H1 (cell line): Measurements from ENCODE around the gene AUH. TPM values are rescaled to one million over a fixed set of nuclear protein-coding genes. Genes with fewer than 3 reads are reported as not detected.

ENCODE experiments used
- CTCF ChIA-PET: fragments of 300-600 bp; sonication (Branson Sonifier 250); formaldehyde crosslinking; loops from one replicate; lab custom pipeline; 2021; ENCODE audit not compliant: partially characterized antibody; lab: Charles Lee
- POLR2A ChIA-PET: fragments of 300-600 bp; sonication (Branson Sonifier 250); formaldehyde crosslinking; loops from one replicate; lab custom pipeline; 2021; ENCODE audit warnings: inconsistent platforms; ENCODE audit not compliant: partially characterized antibody; lab: Charles Lee
- DNase-seq, 2 experiments: peaks; one replicate each; pipeline versions ENCODE4 v3.0.0 to v3.0.0-alpha.2; 2010 to 2022; ENCODE audit warnings: low spot score in 2 of 2, low read depth in 1 of 2, mixed read lengths in 1 of 2
- FAIRE-seq: peaks from 2 replicates; lab custom pipeline; 2011; peaks lifted over from hg19 to GRCh38; lab: Jason Lieb, UNC
- H2AFZ ChIP-seq: 2 replicates; pipeline ENCODE4 v1.8.1; 2012; ENCODE audit warnings: low read length, inconsistent platforms
- H2AK5ac ChIP-seq: 2 replicates; pipeline ENCODE4 v1.6.1; 2013; ENCODE audit warnings: low read depth, low read length
- H2BK120ac ChIP-seq: replicated peaks from 2 replicates; pipeline ENCODE3; 2013; ENCODE audit warnings: low read depth, low read length, inconsistent platforms
- H2BK12ac ChIP-seq: 2 replicates; pipeline ENCODE4 v1.6.1; 2013; ENCODE audit warnings: low read depth, low read length
- H2BK15ac ChIP-seq: 2 replicates; pipeline ENCODE4 v1.6.1; 2013; ENCODE audit warnings: low read length
- H2BK20ac ChIP-seq: 2 replicates; pipeline ENCODE4 v1.6.1; 2013; ENCODE audit warnings: low read length
- H2BK5ac ChIP-seq: 2 replicates; pipeline ENCODE4 v1.6.1; 2013; ENCODE audit warnings: low read depth, low read length
- H3K14ac ChIP-seq: 2 replicates; pipeline ENCODE4 v1.6.1; 2013; ENCODE audit warnings: inconsistent platforms; ENCODE audit not compliant: insufficient read length
- H3K18ac ChIP-seq: 2 replicates; pipeline ENCODE4 v1.6.1; 2013; ENCODE audit warnings: low read length; ENCODE audit errors: extremely low read depth
- H3K23ac ChIP-seq: 2 replicates; pipeline ENCODE4 v1.6.1; 2013; ENCODE audit warnings: inconsistent platforms; ENCODE audit not compliant: insufficient read length
- H3K23me2 ChIP-seq: 2 replicates; pipeline ENCODE4 v1.6.1; 2013; ENCODE audit warnings: low read depth, low read length
- H3K27ac ChIP-seq: 2 replicates; pipeline ENCODE4 v1.6.1; 2011; ENCODE audit warnings: low read depth, low read length, inconsistent platforms
- H3K27me3 ChIP-seq, 4 experiments: replicated peaks in 1 of 4; 1 replicate in 1 of 4; 2 replicates in 3 of 4; pipeline versions ENCODE4 v1.6.1 to v1.8.1; 2011 to 2013; ENCODE audit warnings: low read length in 3 of 4, mild to moderate bottlenecking in 3 of 4, inconsistent platforms in 2 of 4, mixed read lengths in 2 of 4, moderate library complexity in 1 of 4; ENCODE audit not compliant: control insufficient read depth in 3 of 4, insufficient read depth in 3 of 4; ENCODE audit errors: extremely low read depth in 1 of 4
- H3K36me3 ChIP-seq, 4 experiments: 2 replicates each; pipeline versions ENCODE4 v1.6.1 to v1.8.1; 2011 to 2013; ENCODE audit warnings: mild to moderate bottlenecking in 4 of 4, low read length in 3 of 4, moderate library complexity in 2 of 4, control low read depth in 1 of 4, inconsistent platforms in 1 of 4; ENCODE audit not compliant: insufficient read depth in 4 of 4, control insufficient read depth in 2 of 4
- H3K4ac ChIP-seq: replicated peaks from 2 replicates; pipeline ENCODE3; 2013; ENCODE audit warnings: low read length, low read depth, mixed read lengths, inconsistent platforms; ENCODE audit not compliant: insufficient read length
- H3K4me1 ChIP-seq, 4 experiments: replicated peaks in 1 of 4; 1 replicate in 1 of 4; 2 replicates in 3 of 4; pipeline versions ENCODE4 v1.6.1 to v1.8.1; 2011 to 2013; ENCODE audit warnings: low read length in 3 of 4, inconsistent platforms in 2 of 4, mixed read lengths in 1 of 4; ENCODE audit not compliant: insufficient read depth in 4 of 4, control insufficient read depth in 3 of 4
- H3K4me2 ChIP-seq, 2 experiments: 2 replicates each; pipeline versions ENCODE4 v1.6.1 to v1.8.1; 2011 to 2013; ENCODE audit warnings: low read depth in 2 of 2, low read length in 2 of 2, control low read depth in 1 of 2, inconsistent platforms in 1 of 2, mild to moderate bottlenecking in 1 of 2; ENCODE audit not compliant: insufficient read depth in 1 of 2
- H3K4me3 ChIP-seq, 4 experiments: fragments of 200-600, 300-600 bp in 1 of 4; sonication (generic), shearing (Covaris generic), sonication (Bioruptor Twin) in 1 of 4; 2 replicates each; pipeline versions ENCODE4 v1.5.1 to v1.8.1; 2011 to 2016; ENCODE audit warnings: low read length in 4 of 4, low read depth in 3 of 4, control low read depth in 2 of 4, inconsistent platforms in 2 of 4, mild to moderate bottlenecking in 2 of 4, mixed read lengths in 1 of 4, moderate library complexity in 1 of 4; ENCODE audit not compliant: insufficient read depth in 2 of 4; ENCODE audit errors: extremely low read depth in 1 of 4
- H3K56ac ChIP-seq: replicated peaks from 2 replicates; pipeline ENCODE3; 2013; ENCODE audit warnings: low read depth, mild to moderate bottlenecking, mixed read lengths, low read length, inconsistent platforms; ENCODE audit not compliant: insufficient read length
- H3K79me1 ChIP-seq: 2 replicates; pipeline ENCODE4 v1.6.1; 2013; ENCODE audit warnings: low read depth, low read length, control low read depth
- H3K79me2 ChIP-seq, 2 experiments: 2 replicates each; pipeline versions ENCODE4 v1.6.1 to v1.8.1; 2012 to 2013; ENCODE audit warnings: low read length in 2 of 2, mild to moderate bottlenecking in 2 of 2, inconsistent platforms in 1 of 2; ENCODE audit not compliant: insufficient read depth in 2 of 2, control insufficient read depth in 1 of 2
- H3K9ac ChIP-seq, 4 experiments: replicated peaks in 1 of 4; 1 replicate in 1 of 4; 2 replicates in 3 of 4; pipeline versions ENCODE4 v1.6.1 to v1.8.1; 2011 to 2013; ENCODE audit warnings: low read depth in 3 of 4, low read length in 3 of 4, control low read depth in 2 of 4, mild to moderate bottlenecking in 2 of 4, moderate library complexity in 2 of 4, inconsistent platforms in 1 of 4; ENCODE audit errors: extremely low read depth in 1 of 4
- H3K9me3 ChIP-seq, 2 experiments: 2 replicates each; pipeline versions ENCODE4 v1.6.1 to v1.8.1; 2012 to 2013; ENCODE audit warnings: mild to moderate bottlenecking in 2 of 2, moderate library complexity in 2 of 2, control low read depth in 1 of 2, inconsistent platforms in 1 of 2, low read depth in 1 of 2, low read length in 1 of 2, mixed read lengths in 1 of 2; ENCODE audit not compliant: insufficient read depth in 2 of 2
- H4K20me1 ChIP-seq, 2 experiments: replicated peaks in 1 of 2; 2 replicates each; pipeline versions ENCODE3 to v1.8.1; 2011 to 2013; ENCODE audit warnings: inconsistent platforms in 2 of 2, low read length in 2 of 2, mild to moderate bottlenecking in 1 of 2; ENCODE audit not compliant: insufficient read depth in 2 of 2, control insufficient read depth in 1 of 2
- H4K5ac ChIP-seq: 2 replicates; pipeline ENCODE4 v1.6.1; 2013; ENCODE audit warnings: low read length, low read depth, mixed read lengths, inconsistent platforms; ENCODE audit not compliant: insufficient read length
- H4K8ac ChIP-seq: 2 replicates; pipeline ENCODE4 v1.8.0; 2013; ENCODE audit warnings: mild to moderate bottlenecking, moderate library complexity, low read length, inconsistent platforms; ENCODE audit not compliant: insufficient read depth; ENCODE audit errors: extremely low read depth
- H4K91ac ChIP-seq: replicated peaks from 2 replicates; pipeline ENCODE3; 2013; ENCODE audit warnings: low read length, mixed read lengths, inconsistent platforms; ENCODE audit not compliant: insufficient read length
- ASH2L ChIP-seq: fragments of 200-600, 300-600 bp; sonication (generic); IDR thresholded peaks from one replicate; pipeline ENCODE4 v1.7.1; 2017; ENCODE audit warnings: low read length
- ATF3 ChIP-seq: IDR thresholded peaks from 2 replicates; pipeline ENCODE4 v1.6.1; 2011; ENCODE audit warnings: low read depth, mild to moderate bottlenecking, low read length; ENCODE audit not compliant: insufficient read depth
- E2F6 ChIP-seq: IDR thresholded peaks from 2 replicates; pipeline ENCODE4 v1.6.1; 2012; ENCODE audit warnings: inconsistent platforms
- HDAC6 ChIP-seq: IDR thresholded peaks from one replicate; pipeline ENCODE4 v1.7.1; 2012; ENCODE audit warnings: low read depth, mild to moderate bottlenecking, inconsistent platforms, low read length, moderate library complexity
- PHF8 ChIP-seq: fragments of 200-600 bp; sonication (generic); conservative IDR thresholded peaks from 2 replicates; pipeline ENCODE4 v1.7.1; 2012; ENCODE audit warnings: low read depth, mild to moderate bottlenecking, inconsistent platforms, low read length, moderate library complexity
- RBBP5 ChIP-seq: IDR thresholded peaks from 2 replicates; pipeline ENCODE4 v1.7.1; 2012; ENCODE audit warnings: low read depth, mild to moderate bottlenecking, inconsistent platforms, low read length, moderate library complexity, borderline replicate concordance
- TBP ChIP-seq: IDR thresholded peaks from 2 replicates; pipeline ENCODE4 v1.6.1; 2011; ENCODE audit warnings: low read depth, low read length, improper control_type of control experiment
- USF2 ChIP-seq: IDR thresholded peaks from 2 replicates; pipeline ENCODE4 v1.6.1; 2011; ENCODE audit warnings: low read length, improper control_type of control experiment
- YY1 ChIP-seq: IDR thresholded peaks from 2 replicates; pipeline ENCODE4 v1.6.1; 2011; ENCODE audit warnings: low read depth, mild to moderate bottlenecking, low read length
- WGBS, 2 experiments: shearing (Covaris generic) in 1 of 2; methylation state at CpG; one replicate each; pipeline versions ENCODE4 v1.1.6 to v1.1.7; 2013 to 2015; ENCODE audit warnings: low lambda C conversion rate in 2 of 2, mixed read lengths in 2 of 2, inconsistent platforms in 1 of 2, low coverage in 1 of 2, missing lambda C conversion rate in 1 of 2; ENCODE audit not compliant: insufficient replicate concordance in 2 of 2, insufficient coverage in 1 of 2, insufficient read length in 1 of 2; ENCODE audit errors: extremely low coverage in 1 of 2, missing lambda C conversion rate in 1 of 2; 5-methylcytosine and 5-hydroxymethylcytosine counted together
- polyA plus RNA-seq, 7 experiments: library from polyadenylated mRNA; depleted of rRNA in 3 of 7; stranded (reverse) in 5 of 7; unstranded in 2 of 7; fragments of >200 nt in 5 of 7; fragments of 200-250 nt in 2 of 7; gene quantifications; 1 replicate in 5 of 7; 2 replicates in 1 of 7; 4 replicates in 1 of 7; pipeline versions ENCODE4 v1.2.1 to v1.2.3, GENCODE V29; 2011 to 2013; ENCODE audit warnings: missing spikeins in 2 of 7, mixed read lengths in 2 of 7
- total RNA-seq: library from RNA; stranded (reverse); fragmentation: NEBNext Ultra II Directional; extraction: Animal tissue kit (Norgen Biotek cat#: 25700); gene quantifications from 2 replicates; pipeline ENCODE4 v1.2.1, GENCODE V29; 2021

Gene AUH
- total and polyA plus RNA-seq, 2 of the 8 experiments (the other 6 are each of a cell fraction or from before 2014, with no cell fraction given) = 5.8 to 21.9 TPM

- no peak overlapping the region for H3K4ac ChIP-seq
- no peak overlapping the region for H2BK15ac ChIP-seq
- peaks cover 4% of the 10 kb centered on the region; the same call in 1 of the 2 replicates for H3K23me2 ChIP-seq
- H3K36me3 ChIP-seq = peaks cover 0 to 17% (median 5%) of the 10 kb centered on the region in 4 experiments; a peak in 5 of 8 replicates
- no peak overlapping the region for H3K56ac ChIP-seq
- H3K27ac ChIP-seq = no peak overlapping the region
- H2AFZ ChIP-seq = no peak overlapping the region
- H3K23ac ChIP-seq = no peak overlapping the region
- DNase-seq (no peak), FAIRE-seq (no peak)
- no peak overlapping the region for H3K18ac ChIP-seq
- peaks cover 0 to 5% of the 10 kb centered on the region in 2 experiments; a peak in 2 of 4 replicates for H3K9me3 ChIP-seq
- H3K79me1 ChIP-seq = peaks cover 3% of the 10 kb centered on the region; the same call in 1 of the 2 replicates
- ChIA-PET POLR2A (interaction anchor here (1.1 to 2.0 kb wide), 5 partner anchors 12 to 67 kb away, joined by 3 to 8 read pairs (median 5); no protein-coding TSS in a partner anchor), CTCF (interaction anchor here (0.7 to 2.5 kb wide), 4 partner anchors 13 to 326 kb away, joined by 3 to 7 read pairs (median 4); no protein-coding TSS in a partner anchor)
- H3K14ac ChIP-seq = no peak overlapping the region
- peaks cover 16 to 62% of the 10 kb centered on the region in 2 experiments for H3K79me2 ChIP-seq
- H4K91ac ChIP-seq = no peak overlapping the region
- H3K27me3 ChIP-seq = no peaks in the 10 kb centered on the region
- H2BK5ac ChIP-seq = no peak overlapping the region
- H2BK120ac ChIP-seq = no peak overlapping the region
- no peak overlapping the region for H2BK20ac ChIP-seq
- no peak overlapping the region for H4K8ac ChIP-seq
- no peak overlapping the region for H2BK12ac ChIP-seq
- peaks cover 4 to 10% (median 9%) of the 10 kb centered on the region in 4 experiments; a peak in 6 of 7 replicates for H3K4me1 ChIP-seq
- H3K4me2 ChIP-seq = peak overlapping the region; percentile 79 to 89
- peaks cover 7 to 12% of the 10 kb centered on the region in 2 experiments for H4K20me1 ChIP-seq
- H3K9ac ChIP-seq = no peak overlapping the region
- H3K4me3 ChIP-seq = peak overlapping the region; percentile 78 to 94 (median 91); a peak in 6 of 8 replicates
- 81% methylated on average over 7 of the region's 7 CpGs; no CpG with 5 or more reads in 1 of the 2 experiments for WGBS, 2 experiments
- no peak overlapping the region for H2AK5ac ChIP-seq
- H4K5ac ChIP-seq = no peak overlapping the region
- TF ChIP-seq USF2 (no peak), ATF3 (no peak), ASH2L (no peak), E2F6 (no peak), YY1 (no peak), TBP (no peak), PHF8 (no peak), HDAC6 (no peak), RBBP5 (no peak)
These were observed 1.8 kb downstream of the AUH start for GRCh38 chr9:91359734-91360470.
